SK-N-SH treated with all-trans-retinoic acid at 6 μM for 48 hours (cell line): ENCODE results near the gene ADRA2C.

Experiments used
- BACH2 ChIP-seq: fragments of 250-450 bp; sonication (Bioruptor Pico); IDR thresholded peaks from 2 replicates; pipeline ENCODE4 v1.9.0; 2021; ENCODE audit warnings: mild to moderate bottlenecking, borderline replicate concordance
- POU6F1 ChIP-seq: fragments of 250-450 bp; sonication (Bioruptor Pico); IDR thresholded peaks from 2 replicates; pipeline ENCODE4 v1.8.0; 2021; ENCODE audit warnings: low read depth, mild to moderate bottlenecking, moderate library complexity, borderline replicate concordance
- ZNF8 ChIP-seq: fragments of 450-650 bp; formaldehyde crosslinking; IDR thresholded peaks from 2 replicates; pipeline ENCODE4 v1.5.0; 2020; ENCODE audit warnings: mild to moderate bottlenecking, moderate library complexity
- TF ChIP-seq, protein P1 (sequence below): fragments of 250-450 bp; sonication (Bioruptor Pico); IDR thresholded peaks from 2 replicates; pipeline ENCODE4 v1.5.1; 2020; ENCODE audit warnings: low read depth, mild to moderate bottlenecking, moderate library complexity

DNA sequence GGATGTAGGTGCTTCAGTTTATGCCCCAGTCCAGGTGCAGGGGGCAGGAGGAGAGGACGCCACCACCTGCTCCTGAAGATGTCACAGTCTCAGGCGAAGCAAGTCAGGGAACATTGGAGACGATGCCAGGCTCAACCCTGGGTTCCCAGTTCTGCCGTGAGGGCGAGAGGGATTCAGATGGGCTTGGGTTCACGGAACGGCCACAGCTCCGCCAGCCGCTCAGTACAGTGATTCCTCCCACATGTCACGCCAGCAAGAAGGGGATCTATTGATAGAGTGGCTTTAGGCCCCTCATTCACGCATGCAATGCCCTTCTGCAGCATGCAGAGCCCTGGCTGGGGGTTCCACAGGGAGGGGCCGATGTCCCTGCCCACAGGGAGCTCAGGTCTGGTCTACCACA, 34.2 kb downstream of the ADRA2C start:
- TF ChIP-seq, protein P1, sequence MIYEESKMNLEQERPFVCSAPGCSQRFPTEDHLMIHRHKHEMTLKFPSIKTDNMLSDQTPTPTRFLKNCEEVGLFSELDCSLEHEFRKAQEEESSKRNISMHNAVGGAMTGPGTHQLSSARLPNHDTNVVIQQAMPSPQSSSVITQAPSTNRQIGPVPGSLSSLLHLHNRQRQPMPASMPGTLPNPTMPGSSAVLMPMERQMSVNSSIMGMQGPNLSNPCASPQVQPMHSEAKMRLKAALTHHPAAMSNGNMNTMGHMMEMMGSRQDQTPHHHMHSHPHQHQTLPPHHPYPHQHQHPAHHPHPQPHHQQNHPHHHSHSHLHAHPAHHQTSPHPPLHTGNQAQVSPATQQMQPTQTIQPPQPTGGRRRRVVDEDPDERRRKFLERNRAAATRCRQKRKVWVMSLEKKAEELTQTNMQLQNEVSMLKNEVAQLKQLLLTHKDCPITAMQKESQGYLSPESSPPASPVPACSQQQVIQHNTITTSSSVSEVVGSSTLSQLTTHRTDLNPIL (CRISPR knock-in tag): no peak
- TF ChIP-seq BACH2 (CRISPR knock-in tag) (no peak), ZNF8 (CRISPR knock-in tag) (no peak), POU6F1 (CRISPR knock-in tag) (no peak)
